Natural killer cell treated with Interleukin-12 subunit alpha and Interleukin-12 subunit beta and Interleukin-15 and Interleukin-18, amount 100 ng/mL, for 72 hours (primary cell): ENCODE data around the gene FAM53A. TPM values are rescaled to one million over a fixed set of nuclear protein-coding genes. Genes with fewer than 3 reads are reported as not detected.

ENCODE experiments used
- ATAC-seq, 2 donors: fragments of 150-1000 bp; cut with Tn5 transposase in 1 of 2; sonication (Bioruptor Pico), chemical (Tn5 transposase) in 1 of 2; 2 replicates each; pipeline ENCODE4 v1.10.0; 2021
- DNase-seq: peaks from one replicate; pipeline ENCODE4 v3.0.0; 2022; ENCODE audit warnings: low spot score
- H3K27ac Mint-ChIP-seq, 2 donors: 1 replicate in 1 of 2; 2 replicates in 1 of 2; pipeline ENCODE4 v1.8.0; 2022; ENCODE audit warnings: mixed read lengths in 2 of 2, mild to moderate bottlenecking in 1 of 2, moderate library complexity in 1 of 2
- H3K27me3 Mint-ChIP-seq, 2 donors: 1 replicate in 1 of 2; 2 replicates in 1 of 2; pipeline ENCODE4 v1.8.0; 2022; ENCODE audit warnings: mixed read lengths in 2 of 2
- H3K36me3 Mint-ChIP-seq: one replicate; pipeline ENCODE4 v1.8.0; 2022; ENCODE audit warnings: mixed read lengths
- H3K4me1 Mint-ChIP-seq, 2 donors: 1 replicate in 1 of 2; 2 replicates in 1 of 2; pipeline ENCODE4 v1.8.0; 2022; ENCODE audit warnings: low read depth in 2 of 2, mixed read lengths in 2 of 2, mild to moderate bottlenecking in 1 of 2
- H3K4me3 Mint-ChIP-seq: one replicate; pipeline ENCODE4 v1.8.0; 2022; ENCODE audit warnings: mixed read lengths
- H3K9me3 Mint-ChIP-seq: 2 replicates; pipeline ENCODE4 v1.8.0; 2022; ENCODE audit warnings: mixed read lengths
- total RNA-seq, 2 donors: library from RNA; stranded (reverse); gene quantifications; one replicate each; pipeline ENCODE4 v1.2.3, GENCODE V29; 2022

FAM53A gene
- 1 to 10 TPM in 1 of 2 donors, under 1 TPM in 1; 0.78 to 6.2 TPM for total RNA-seq

GRCh38 chr4:1683736-1684505 is at the start of gene FAM53A:
Gene FAM53A, minus strand, starts transcription at chr4:1684313. Its CDS starts 15,572 bp downstream, at chr4:1668741.
- ATAC-seq (peak; percentile 98), DNase-seq (peak; percentile 96)
- peak within 1 kb of the TSS; percentile 89 for H3K4me3 Mint-ChIP-seq
- H3K9me3 Mint-ChIP-seq: no peaks in the 10 kb centered on the region
- H3K27me3 Mint-ChIP-seq: no peaks in the 10 kb centered on the region
- no peaks in the 10 kb centered on the region for H3K36me3 Mint-ChIP-seq
- peaks cover 6 to 10% of the 10 kb centered on the region in 2 donors for H3K4me1 Mint-ChIP-seq
- H3K27ac Mint-ChIP-seq: peak within 1 kb of the TSS; percentile 54 to 79

- H3K36me3 Mint-ChIP-seq: peaks cover under 1% of the 10 kb centered on the region
- no peak overlapping the region for H3K4me3 Mint-ChIP-seq
- H3K27ac Mint-ChIP-seq: no peak overlapping the region
- no peaks in the 10 kb centered on the region for H3K9me3 Mint-ChIP-seq
- ATAC-seq (no peak), DNase-seq (no peak)
- peaks cover 7 to 9% of the 10 kb centered on the region in 2 donors for H3K4me1 Mint-ChIP-seq
- H3K27me3 Mint-ChIP-seq: no peaks in the 10 kb centered on the region
Measured at GRCh38 chr4:1732911-1733310, 48.8 kb upstream of the FAM53A start.

GRCh38 chr4:1731180-1731579 is 47.1 kb upstream of the FAM53A start:
- Mint-ChIP-seq H3K36me3 (peaks cover 5% of the 10 kb centered on the region), H3K27ac (no peak overlapping the region)

DNA sequence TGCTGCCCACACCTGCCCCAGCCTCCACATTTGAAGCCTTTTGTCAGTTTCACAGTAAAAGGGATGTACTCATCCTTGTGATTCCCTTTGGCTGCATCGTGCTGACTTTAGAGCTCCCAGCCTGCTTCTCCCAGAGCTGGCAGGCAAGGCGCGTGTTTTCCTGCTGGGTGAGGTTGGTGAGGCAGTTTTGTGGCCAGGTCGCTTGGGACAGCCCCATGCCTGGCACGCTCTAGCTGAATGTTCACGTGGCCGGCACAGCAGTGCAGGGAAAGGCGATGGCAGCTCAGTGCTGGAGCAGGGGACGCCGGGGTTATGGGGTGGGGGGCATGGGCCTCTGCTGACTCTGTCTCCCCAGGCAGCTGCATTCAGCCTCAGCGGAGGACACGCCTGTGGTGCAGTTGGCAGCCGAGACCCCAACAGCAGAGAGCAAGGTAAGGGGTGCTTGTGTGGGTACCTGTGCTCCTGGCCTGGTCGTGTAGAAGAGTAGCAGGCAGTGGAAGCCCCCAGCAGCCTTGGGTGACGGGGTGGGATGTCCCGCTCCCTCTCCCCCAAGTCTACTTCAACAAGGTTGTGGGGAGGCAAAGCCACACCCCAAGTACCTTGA is 46.5 kb upstream of the FAM53A start:
- Mint-ChIP-seq H3K9me3 (no peaks in the 10 kb centered on the region), H3K4me1 (peaks cover 14% of the 10 kb centered on the region in 2 donors), H3K27ac (no peak overlapping the region), H3K4me3 (no peak overlapping the region), H3K36me3 (peaks cover 5% of the 10 kb centered on the region), H3K27me3 (no peaks in the 10 kb centered on the region)
- ATAC-seq (no peak), DNase-seq (peak; percentile 40)

More at GRCh38 chr4:1731180-1731579, 47.1 kb upstream of the FAM53A start:
- ATAC-seq (peak in 1 of 2 donors; percentile 43), DNase-seq (peak; percentile 45)
- no peak overlapping the region for H3K4me3 Mint-ChIP-seq
- H3K27me3 Mint-ChIP-seq: no peaks in the 10 kb centered on the region
- H3K9me3 Mint-ChIP-seq: no peaks in the 10 kb centered on the region
- peaks cover 11 to 13% of the 10 kb centered on the region in 2 donors for H3K4me1 Mint-ChIP-seq

DNA sequence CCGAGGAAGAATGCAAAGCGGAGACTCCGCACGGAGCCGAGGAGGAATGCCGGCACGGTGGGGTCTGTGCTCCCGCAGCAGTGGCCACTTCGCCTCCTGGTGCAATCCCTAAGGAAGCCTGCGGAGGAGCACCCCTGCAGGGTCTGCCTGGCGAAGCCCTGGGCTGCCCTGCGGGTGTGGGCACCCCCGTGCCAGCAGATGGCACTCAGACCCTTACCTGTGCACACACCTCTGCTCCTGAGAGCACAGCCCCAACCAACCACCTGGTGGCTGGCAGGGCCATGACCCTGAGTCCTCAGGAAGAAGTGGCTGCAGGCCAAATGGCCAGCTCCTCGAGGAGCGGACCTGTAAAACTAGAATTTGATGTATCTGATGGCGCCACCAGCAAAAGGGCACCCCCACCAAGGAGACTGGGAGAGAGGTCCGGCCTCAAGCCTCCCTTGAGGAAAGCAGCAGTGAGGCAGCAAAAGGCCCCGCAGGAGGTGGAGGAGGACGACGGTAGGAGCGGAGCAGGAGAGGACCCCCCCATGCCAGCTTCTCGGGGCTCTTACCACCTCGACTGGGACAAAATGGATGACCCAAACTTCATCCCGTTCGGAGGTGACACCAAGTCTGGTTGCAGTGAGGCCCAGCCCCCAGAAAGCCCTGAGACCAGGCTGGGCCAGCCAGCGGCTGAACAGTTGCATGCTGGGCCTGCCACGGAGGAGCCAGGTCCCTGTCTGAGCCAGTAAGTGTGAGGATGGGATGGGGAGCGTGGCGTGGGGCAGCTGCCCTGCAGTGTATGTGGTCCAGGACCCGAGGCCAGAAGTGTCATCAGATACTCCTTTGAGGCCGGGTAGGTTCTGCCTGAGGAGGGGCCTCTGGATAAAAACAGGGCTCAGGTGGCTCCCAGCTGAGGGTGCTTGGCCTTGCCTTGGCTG is 44.2 kb upstream of the FAM53A start:
- no peak for DNase-seq
- Mint-ChIP-seq H3K9me3 (no peaks in the 10 kb centered on the region), H3K36me3 (peaks cover 5% of the 10 kb centered on the region), H3K27ac (no peak overlapping the region), H3K4me3 (no peak overlapping the region), H3K27me3 (no peaks in the 10 kb centered on the region), H3K4me1 (peaks cover 20 to 21% of the 10 kb centered on the region in 2 donors)
- ATAC-seq: no peak

DNA sequence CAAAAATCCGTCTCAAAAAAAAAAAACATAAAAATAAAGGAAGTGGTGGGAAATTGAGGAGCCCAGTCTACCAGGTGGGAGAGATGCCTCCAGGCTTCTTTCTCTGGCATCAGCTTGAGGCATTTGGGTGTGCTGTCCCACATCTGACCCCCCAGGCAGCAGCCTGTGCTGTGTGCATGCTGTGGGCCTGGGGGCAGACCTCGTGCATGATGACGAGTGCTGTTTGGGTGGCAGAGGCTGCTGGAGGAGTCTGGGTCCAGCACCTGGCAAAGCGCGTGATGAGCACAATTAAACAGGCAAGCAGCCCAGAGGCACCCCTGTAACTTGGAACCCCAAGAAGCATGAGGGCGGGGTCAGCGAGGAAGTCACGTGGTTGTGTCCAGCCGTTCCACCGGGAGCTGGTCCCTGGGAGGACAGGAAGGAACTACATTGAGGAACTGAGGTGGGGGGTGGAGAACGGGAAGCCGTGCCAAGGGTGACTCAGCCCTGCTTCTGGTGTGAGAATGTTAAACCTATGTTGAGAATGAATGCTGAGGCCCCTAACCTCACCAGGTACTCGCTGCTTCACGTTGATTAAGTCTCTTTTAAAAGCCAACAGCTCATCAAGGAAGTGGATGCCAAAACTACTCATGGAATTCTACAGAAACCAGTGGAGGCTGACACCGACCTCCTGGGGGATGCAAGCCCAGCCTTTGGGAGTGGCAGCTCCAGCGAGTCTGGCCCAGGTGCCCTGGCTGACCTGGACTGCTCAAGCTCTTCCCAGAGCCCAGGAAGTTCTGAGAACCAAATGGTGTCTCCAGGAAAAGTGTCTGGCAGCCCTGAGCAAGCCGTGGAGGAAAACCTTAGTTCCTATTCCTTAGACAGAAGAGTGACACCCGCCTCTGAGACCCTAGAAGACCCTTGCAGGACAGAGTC is 43.3 kb upstream of the FAM53A start:
- no peak overlapping the region for H3K27ac Mint-ChIP-seq
- DNase-seq: no peak
- no peaks in the 10 kb centered on the region for H3K9me3 Mint-ChIP-seq
- ATAC-seq: no peak
- peaks cover 29 to 30% of the 10 kb centered on the region in 2 donors for H3K4me1 Mint-ChIP-seq
- no peaks in the 10 kb centered on the region for H3K27me3 Mint-ChIP-seq
- peaks cover 5% of the 10 kb centered on the region for H3K36me3 Mint-ChIP-seq
- no peak overlapping the region for H3K4me3 Mint-ChIP-seq

DNA sequence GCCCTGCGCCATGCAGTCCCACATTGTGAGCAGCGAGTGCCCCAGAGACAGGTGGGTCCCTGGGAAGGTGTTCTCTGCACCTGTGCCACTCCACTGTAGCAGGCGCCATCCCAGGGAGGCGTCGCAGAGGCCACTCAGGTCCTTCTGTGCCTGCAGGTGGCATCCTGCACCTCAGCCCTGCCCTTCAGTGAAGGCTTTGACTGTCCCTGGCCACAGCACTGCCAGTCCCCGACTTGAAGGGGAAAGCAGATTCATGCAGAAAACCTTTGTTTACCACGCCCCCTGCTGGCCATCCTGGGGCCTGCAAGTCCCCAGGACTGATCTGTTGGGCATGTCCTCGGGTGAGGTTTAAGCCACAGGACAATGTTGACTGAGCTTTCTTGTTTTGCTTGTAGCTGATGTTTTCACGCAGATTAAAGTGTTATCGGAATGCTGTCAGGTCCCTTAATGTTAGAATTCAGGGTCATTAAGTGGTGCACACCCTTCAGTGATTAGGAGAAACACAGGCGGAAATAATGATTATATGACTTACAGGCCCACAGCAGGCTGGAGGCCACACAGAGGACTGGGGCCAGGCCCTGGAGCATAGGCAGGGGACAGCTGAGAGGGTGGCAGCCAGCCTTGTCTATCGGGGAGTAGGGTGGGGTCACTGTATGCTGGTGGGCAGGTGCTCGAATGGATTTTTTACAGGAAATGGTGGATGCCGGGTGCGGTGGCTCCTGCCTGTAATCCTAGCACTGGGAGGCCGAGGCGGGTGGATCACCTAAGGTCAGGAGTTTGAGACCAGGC is 42.2 kb upstream of the FAM53A start:
- ATAC-seq: peak; percentile 39 to 59
- H3K36me3 Mint-ChIP-seq: peaks cover 5% of the 10 kb centered on the region
- no peak overlapping the region for H3K4me3 Mint-ChIP-seq

DNA sequence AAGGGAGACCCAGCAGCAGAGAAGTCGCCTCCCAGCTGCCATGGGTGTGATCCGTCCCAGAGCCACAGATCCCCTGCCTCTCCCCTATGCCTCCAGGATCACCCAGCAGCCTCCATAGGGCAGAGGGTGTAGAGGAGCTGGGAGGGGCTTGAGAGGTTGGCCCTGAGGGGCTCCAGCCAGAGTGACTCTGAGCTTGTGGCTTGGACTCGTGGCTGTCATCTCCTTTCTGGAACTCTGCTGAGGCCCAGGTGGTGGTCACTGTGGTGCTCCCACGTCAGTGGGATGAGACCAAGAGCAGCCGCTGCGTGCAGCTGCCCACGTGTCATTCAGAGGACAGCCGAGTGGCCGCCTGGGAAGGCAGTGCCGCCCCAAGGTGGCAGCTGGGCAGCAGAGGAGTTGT is 41.4 kb upstream of the FAM53A start:
- H3K27me3 Mint-ChIP-seq: no peaks in the 10 kb centered on the region
- peaks cover 35 to 37% of the 10 kb centered on the region in 2 donors for H3K4me1 Mint-ChIP-seq
- ATAC-seq (no peak), DNase-seq (no peak)
- no peak overlapping the region for H3K4me3 Mint-ChIP-seq
- no peak overlapping the region for H3K27ac Mint-ChIP-seq
- H3K36me3 Mint-ChIP-seq: peaks cover 5% of the 10 kb centered on the region
- H3K9me3 Mint-ChIP-seq: no peaks in the 10 kb centered on the region

More for the DNA sequence above, 42.2 kb upstream of the FAM53A start:
- Mint-ChIP-seq H3K27me3 (no peaks in the 10 kb centered on the region), H3K27ac (peak overlapping the region; percentile 8 to 68), H3K4me1 (peaks cover 35 to 37% of the 10 kb centered on the region in 2 donors), H3K9me3 (no peaks in the 10 kb centered on the region)
- peak; percentile 89 for DNase-seq

- Mint-ChIP-seq H3K9me3 (no peaks in the 10 kb centered on the region), H3K4me1 (peaks cover 35 to 37% of the 10 kb centered on the region in 2 donors), H3K36me3 (peaks cover 5% of the 10 kb centered on the region), H3K4me3 (peak overlapping the region; percentile 95), H3K27ac (peak overlapping the region; percentile 90 to 93), H3K27me3 (no peaks in the 10 kb centered on the region)
- ATAC-seq (no peak), DNase-seq (no peak)
Measured at GRCh38 chr4:1723131-1723801, 39.2 kb upstream of the FAM53A start.

GRCh38 chr4:1722551-1723118 is 38.5 kb upstream of the FAM53A start:
- Mint-ChIP-seq H3K27ac (peak overlapping the region; percentile 90 to 93), H3K36me3 (peaks cover 5% of the 10 kb centered on the region)

DNA sequence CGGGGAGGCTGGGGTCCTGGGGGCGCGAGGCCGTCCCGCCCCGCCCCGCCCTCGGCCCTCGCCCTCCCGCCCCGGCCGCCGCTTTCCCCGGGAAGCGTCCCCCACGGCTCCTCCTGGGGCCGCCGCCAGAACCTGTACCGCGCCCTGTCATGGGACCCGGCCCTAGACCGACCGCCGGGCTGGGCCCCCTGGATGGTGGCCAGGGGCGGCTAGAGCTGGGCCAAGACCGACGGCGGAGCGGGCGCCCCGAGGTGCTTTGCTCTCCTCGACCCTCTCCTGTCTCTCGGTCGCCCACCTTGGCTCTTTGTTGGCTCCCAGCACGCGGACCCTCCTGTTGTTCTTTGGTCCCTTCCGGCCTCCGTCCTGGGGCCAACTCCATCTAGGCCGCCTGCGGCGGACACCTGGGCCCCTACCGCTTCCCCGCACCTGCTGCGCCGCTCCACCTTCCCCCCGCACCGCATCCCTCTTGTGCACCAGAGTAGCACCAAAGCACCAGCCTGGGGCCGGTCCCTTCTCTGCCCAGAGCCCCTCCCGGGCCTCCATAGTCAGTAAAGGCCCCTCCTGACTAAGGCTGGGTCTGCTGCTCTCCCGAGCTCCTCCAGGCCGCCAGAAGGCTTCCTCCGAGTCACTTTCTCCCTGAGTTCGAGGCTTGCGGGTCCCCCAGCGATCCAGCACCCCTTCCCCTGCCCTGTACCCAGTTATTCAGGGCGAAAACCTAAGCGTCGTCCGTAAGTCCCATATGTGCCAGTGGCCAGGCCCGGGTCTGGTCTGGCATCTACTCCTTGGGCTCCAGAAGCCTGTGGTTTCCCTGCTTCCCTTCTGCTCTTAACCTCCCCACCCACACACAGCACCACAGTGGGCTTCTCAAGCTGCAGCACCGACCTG is 37.8 kb upstream of the FAM53A start:
- H3K27ac Mint-ChIP-seq: peak overlapping the region; percentile 90 to 93
- peaks cover 38 to 40% of the 10 kb centered on the region in 2 donors for H3K4me1 Mint-ChIP-seq
- H3K9me3 Mint-ChIP-seq: no peaks in the 10 kb centered on the region
- ATAC-seq (no peak), DNase-seq (no peak)
- H3K36me3 Mint-ChIP-seq: peaks cover 5% of the 10 kb centered on the region
- peak overlapping the region; percentile 95 for H3K4me3 Mint-ChIP-seq
- no peaks in the 10 kb centered on the region for H3K27me3 Mint-ChIP-seq

More at GRCh38 chr4:1722551-1723118, 38.5 kb upstream of the FAM53A start:
- H3K4me1 Mint-ChIP-seq: peaks cover 38 to 40% of the 10 kb centered on the region in 2 donors
- no peak for DNase-seq
- H3K27me3 Mint-ChIP-seq: no peaks in the 10 kb centered on the region
- ATAC-seq: no peak
- H3K4me3 Mint-ChIP-seq: peak overlapping the region; percentile 95
- no peaks in the 10 kb centered on the region for H3K9me3 Mint-ChIP-seq
